Heart left ventricle (tissue), 16 donors: ENCODE measurements around the gene TIMM22. TPM values are rescaled to one million over a fixed set of nuclear protein-coding genes. Genes with fewer than 3 reads are reported as not detected.
A peak's percentile ranks its signal among the peaks of the same experiment; 100 is the strongest.

ENCODE experiments used
- ATAC-seq, 4 donors: fragments of 200-7000 bp; cut with Tn5 transposase; one replicate each; pipeline ENCODE4 v1.9.1; 2020 to 2022; ENCODE audit warnings: moderate library complexity in 4 of 4, mild to moderate bottlenecking in 3 of 4, moderate number of reproducible peaks in 1 of 4
- DNase-seq, 5 donors: peaks; one replicate each; pipeline ENCODE4 v3.0.0-alpha.2; 2020
- H3K27ac ChIP-seq, 12 donors: fragments of 200-600 bp; sonication (generic) in 4 of 12; one replicate each; pipeline versions ENCODE4 v1.5.0 to v1.8.0; 2016 to 2022; ENCODE audit warnings: mild to moderate bottlenecking in 2 of 12
- H3K27me3 ChIP-seq, 9 donors: fragments of 200-600 bp; sonication (generic) in 2 of 9; one replicate each; pipeline versions ENCODE4 v1.5.1 to v1.8.0; 2016 to 2022; ENCODE audit warnings: mild to moderate bottlenecking in 3 of 9
- H3K36me3 ChIP-seq, 9 donors: fragments of 200-600 bp; sonication (generic) in 2 of 9; one replicate each; pipeline versions ENCODE4 v1.5.0 to v1.8.0; 2018 to 2022; ENCODE audit warnings: mild to moderate bottlenecking in 2 of 9
- H3K4me1 ChIP-seq, 12 donors: fragments of 200-600 bp; sonication (generic) in 4 of 12; one replicate each; pipeline versions ENCODE4 v1.5.0 to v1.8.0; 2016 to 2022; ENCODE audit warnings: mild to moderate bottlenecking in 3 of 12
- H3K4me3 ChIP-seq, 12 donors: fragments of 200-600 bp; sonication (generic) in 4 of 12; one replicate each; pipeline versions ENCODE4 v1.5.0 to v1.8.0; 2017 to 2022; ENCODE audit warnings: mild to moderate bottlenecking in 9 of 12, moderate library complexity in 4 of 12
- H3K9me3 ChIP-seq, 12 donors: fragments of 200-600 bp; sonication (generic) in 4 of 12; one replicate each; pipeline versions ENCODE4 v1.5.0 to v1.8.0; 2016 to 2022; ENCODE audit warnings: mild to moderate bottlenecking in 1 of 12
- CTCF ChIP-seq, 12 donors: fragments of 200-600 bp; sonication (generic) in 4 of 12; IDR thresholded peaks; one replicate each; pipeline versions ENCODE4 v1.5.0 to v1.8.0; 2018 to 2022; ENCODE audit warnings: antibody characterized with exemption in 12 of 12, mild to moderate bottlenecking in 5 of 12
- POLR2A ChIP-seq, 2 donors: fragments of 450-650 bp; IDR thresholded peaks; one replicate each; pipeline ENCODE4 v1.6.1; 2017; ENCODE audit warnings: antibody characterized with exemption in 2 of 2, mild to moderate bottlenecking in 2 of 2, moderate library complexity in 2 of 2
- WGBS, 4 donors: extraction: QIAGEN DNeasy Blood & Tissue Kit in 2 of 4; methylation state at CpG; one replicate each; pipeline versions ENCODE4 v1.1.5 to v1.1.7; 2013 to 2018; 5-methylcytosine and 5-hydroxymethylcytosine counted together
- intact Hi-C, 10 donors: fragments of 100-400 bp; cut with DNase I; formaldehyde crosslinking; loops; one replicate each; pipeline versions ENCODE4 v1.11.1 to v1.14.2; 2022
- polyA plus RNA-seq, 2 donors: library from polyadenylated mRNA; stranded (reverse); fragments of 200-250 nt; gene quantifications; one replicate each; pipeline ENCODE4 v1.2.3, GENCODE V29; 2013
- total RNA-seq, 9 donors: library from RNA; depleted of rRNA in 2 of 9; stranded (reverse); fragments of >200 nt in 2 of 9; fragmentation: NEBNext Ultra II Directional in 3 of 9; extraction: Animal tissue kit (Norgen Biotek cat#: 25700) in 3 of 9; gene quantifications; one replicate each; pipeline versions ENCODE4 v1.1.0 to v1.2.4, GENCODE V29; 2016 to 2023
- donor health status: ischemic (EF 13 %, LVEDD 7.1; RV severe dilation, severe dysfunction).
- donor health status: healthy with polysubstance abuse.
- donor health status: DM: no; HTN: yes; CAD: no.
- donor health status: DM: no; HTN: no; CAD: no.
- donor health status: ischemic (EF 25% LVEDD 6.9; RV normal size, moderate dysfunction).
- donor health status: ischemic (EF 25% LVEDD 5.7; RV mildly dilated, moderate dysfunction).
- donor health status: healthy.
- donor health status: DM: yes; HTN: yes; CAD: no.
- donor health status: ischemic (EF 35%, LVEDD 5.7; RV mildly dilated, moderate dysfunction).
- donor health status: nonischemic (EF 11% LVEDD 7.7; RV severe dilation, severe dysfunction).
- donor health status: DM: yes; HTN: yes; CAD: no.
- donor health status: PGD.
- donor health status: ischemic (EF 29% LVEDD 5.4; RV normal size, mild dysfunction).
- donor health status: nonischemic (EF 23%, LVEDD 6.1; RV moderate dilation, normal function).

The TIMM22 gene
- total and polyA plus RNA-seq, 11 donors: 12.5 to 20.4 (median 16.5) TPM

DNA sequence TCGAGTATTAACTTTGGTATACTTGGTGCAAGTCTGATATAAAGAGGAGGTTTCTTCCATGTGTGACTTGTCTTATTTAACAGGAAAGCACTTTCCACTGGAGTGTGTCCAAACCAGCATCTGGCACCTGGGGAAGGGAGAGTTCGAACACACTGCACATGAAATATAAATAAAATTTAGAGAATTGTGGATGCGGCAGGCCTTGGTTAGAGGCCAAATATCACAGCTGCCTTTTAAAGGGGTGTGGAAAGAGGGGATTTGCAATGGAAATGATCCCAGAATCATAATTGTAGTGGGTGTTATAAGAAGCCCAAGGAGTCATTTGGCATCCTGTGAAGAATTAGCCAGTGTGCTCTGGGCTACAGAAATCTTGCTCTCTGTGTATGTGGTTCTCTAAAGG, 13.0 kb upstream of the TIMM22 start:
- ATAC-seq (no peak), DNase-seq (no peak)
- WGBS, 4 donors: 55 to 70% (median 62%) methylated on average over 3 of the region's 3 CpGs
- H3K4me1 ChIP-seq: peaks cover 0 to 16% (median 10%) of the 10 kb centered on the region in 12 donors
- H3K27me3 ChIP-seq: no peaks in the 10 kb centered on the region
- no peaks in the 10 kb centered on the region for H3K36me3 ChIP-seq
- no peaks in the 10 kb centered on the region for H3K9me3 ChIP-seq
- intact Hi-C loops: loop anchor here in 3 of 10 donors (5.0 to 10.0 kb wide), 2 partner anchors 269 to 572 kb away; partner anchors contain the start of gene VPS53 (in 1 of the 3)
- TF ChIP-seq POLR2A (IDR thresholded peaks at IDR 0.05) (no peak), CTCF (IDR thresholded peaks at IDR 0.05) (no peak)
- no peak overlapping the region for H3K4me3 ChIP-seq
- no peak overlapping the region for H3K27ac ChIP-seq

DNA sequence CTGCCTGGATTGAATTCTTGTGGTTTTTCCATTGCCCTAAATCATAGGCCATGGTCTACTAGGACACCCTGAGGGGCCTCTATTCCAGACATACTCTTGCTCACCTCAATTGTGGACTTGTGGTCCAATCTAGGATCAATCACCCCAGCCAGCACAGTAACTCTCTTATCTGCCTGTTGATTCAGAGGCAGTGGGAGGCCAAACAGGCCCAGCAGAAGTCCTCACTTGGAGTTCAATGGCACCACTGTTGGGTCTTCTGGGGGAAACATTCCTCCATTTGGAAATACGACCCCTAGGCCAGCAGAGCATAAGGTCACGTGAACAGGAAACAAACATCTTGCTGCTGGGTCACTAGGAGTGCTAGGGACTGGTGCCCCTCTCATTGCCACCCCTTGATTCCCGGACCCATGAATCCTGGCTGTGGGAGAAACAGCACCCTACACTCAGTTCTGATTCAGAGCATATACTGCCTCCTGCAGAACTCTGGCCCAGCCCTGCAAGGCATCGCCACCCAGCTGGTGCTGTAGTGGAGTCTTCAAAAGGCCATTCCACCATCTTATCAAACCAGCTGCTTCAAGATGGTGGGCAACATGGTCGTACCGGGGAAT, 10.5 kb upstream of the TIMM22 start:
- WGBS, 4 donors: 83 to 90% (median 86%) methylated on average over 5 to 6 of the region's 6 CpGs
- Histone ChIP-seq H3K27me3 (no peaks in the 10 kb centered on the region), H3K9me3 (no peaks in the 10 kb centered on the region), H3K27ac (no peak overlapping the region), H3K4me1 (peaks cover 0 to under 1% (median 0%) of the 10 kb centered on the region in 12 donors), H3K4me3 (no peak overlapping the region), H3K36me3 (no peaks in the 10 kb centered on the region)
- no peak for TF ChIP-seq CTCF (IDR thresholded peaks at IDR 0.05)
- TF ChIP-seq POLR2A (IDR thresholded peaks at IDR 0.05): no peak
- ATAC-seq (peak in 1 of 4 donors; percentile 24), DNase-seq (peak in 1 of 5 donors; percentile 21)
- intact Hi-C loops: loop anchor here in 2 of 10 donors (2.0 to 10.0 kb wide), 2 partner anchors 196 to 272 kb away; partner anchors contain the start of gene VPS53 (in 1 of the 2)

DNA sequence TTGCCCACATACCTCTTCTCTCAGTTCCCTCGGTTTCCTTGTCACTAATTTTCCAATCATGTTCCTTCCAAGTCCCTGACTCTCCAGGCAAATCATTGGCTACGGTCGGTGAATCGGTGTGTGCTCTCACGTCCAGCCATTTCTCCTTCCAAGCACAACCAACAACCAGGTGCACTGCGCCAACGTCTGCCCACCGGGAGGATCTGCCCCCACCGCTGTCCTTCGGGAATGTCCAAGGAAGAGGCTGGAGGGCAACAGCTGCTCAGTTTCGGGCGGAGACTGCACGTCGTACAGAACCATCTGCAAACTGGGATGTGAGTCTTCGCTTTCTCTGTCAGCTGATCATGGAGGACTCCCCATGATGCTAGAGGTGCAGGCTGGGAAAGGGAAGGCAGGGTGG, 9.0 kb upstream of the TIMM22 start:
- no peak for ATAC-seq
- DNase-seq: peak in 1 of 5 donors; percentile 56
- H3K9me3 ChIP-seq: peaks cover 0 to 5% (median 0%) of the 10 kb centered on the region in 12 donors
- no peak for TF ChIP-seq CTCF (IDR thresholded peaks at IDR 0.05)
- TF ChIP-seq POLR2A (IDR thresholded peaks at IDR 0.05): no peak
- intact Hi-C loops: loop anchor here in 2 of 10 donors (2.0 to 10.0 kb wide), 2 partner anchors 197 to 273 kb away; partner anchors contain the start of gene VPS53 (in 1 of the 2)
- no peaks in the 10 kb centered on the region for H3K4me1 ChIP-seq
- 89 to 95% (median 94%) methylated on average over 9 to 15 of the region's 15 CpGs for WGBS, 4 donors
- H3K27ac ChIP-seq: no peak overlapping the region
- no peaks in the 10 kb centered on the region for H3K36me3 ChIP-seq
- no peak overlapping the region for H3K4me3 ChIP-seq
- no peaks in the 10 kb centered on the region for H3K27me3 ChIP-seq

- no peaks in the 10 kb centered on the region for H3K36me3 ChIP-seq
- no peaks in the 10 kb centered on the region for H3K27me3 ChIP-seq
- no peak overlapping the region for H3K27ac ChIP-seq
- DNase-seq: peak in 1 of 5 donors; percentile 3
- intact Hi-C loops: loop anchor here in 1 of 10 donors (10.0 kb wide), 1 partner anchor 274 kb away; the partner anchor contains the start of gene VPS53
- H3K9me3 ChIP-seq: peaks cover 0 to 6% (median 0%) of the 10 kb centered on the region in 12 donors
- ATAC-seq: peak in 1 of 4 donors; percentile 10
- TF ChIP-seq POLR2A (IDR thresholded peaks at IDR 0.05) (no peak), CTCF (IDR thresholded peaks at IDR 0.05) (no peak)
- H3K4me1 ChIP-seq: no peaks in the 10 kb centered on the region
- H3K4me3 ChIP-seq: no peak overlapping the region
- WGBS, 4 donors: 89 to 97% (median 91%) methylated on average over 6 to 11 of the region's 11 CpGs
Measured at GRCh38 chr17:988561-988960, 8.4 kb upstream of the TIMM22 start.
